Urinary bladder (tissue), 4 donors: Measurements from ENCODE around the gene CCDC43. TPM values are rescaled to one million over a fixed set of nuclear protein-coding genes. Genes with fewer than 3 reads are reported as not detected.
"Not testable (repeated sequence)": the region's sequence is repeated elsewhere in the genome, so short reads cannot be mapped to it uniquely, and the experiment has no call there.

Source experiments
- DNase-seq: peaks from one replicate; pipeline ENCODE4 v3.0.0-alpha.2; 2015; ENCODE audit errors: extremely low spot score
- H3K27ac ChIP-seq: one replicate; pipeline ENCODE4 v1.5.1; 2013; ENCODE audit warnings: low read depth, mild to moderate bottlenecking, moderate library complexity
- H3K36me3 ChIP-seq: one replicate; pipeline ENCODE4 v1.6.1; 2013; ENCODE audit warnings: mild to moderate bottlenecking, moderate library complexity; ENCODE audit not compliant: insufficient read depth
- H3K4me1 ChIP-seq: one replicate; pipeline ENCODE4 v1.6.1; 2013; ENCODE audit warnings: mild to moderate bottlenecking, moderate library complexity; ENCODE audit not compliant: insufficient read depth
- H3K4me3 ChIP-seq: one replicate; pipeline ENCODE4 v1.5.1; 2013; ENCODE audit warnings: low read depth, low read length
- WGBS: extraction: QIAGEN DNeasy Blood & Tissue Kit; methylation state at CpG from one replicate; pipeline ENCODE4 v1.1.7; 2013; 5-methylcytosine and 5-hydroxymethylcytosine counted together
- polyA plus RNA-seq: library from polyadenylated mRNA; stranded (reverse); fragments of 200-250 nt; gene quantifications from one replicate; pipeline ENCODE4 v1.2.3, GENCODE V29; 2013
- total RNA-seq: library from RNA; depleted of rRNA; stranded (reverse); fragments of >200 nt; gene quantifications from one replicate; pipeline ENCODE4 v1.2.3, GENCODE V29; 2014
- donor health status: healthy with polysubstance abuse.
- donor health status: healthy.

Gene CCDC43
- total and polyA plus RNA-seq, 2 donors, result 10.8 to 27.4 TPM

DNA sequence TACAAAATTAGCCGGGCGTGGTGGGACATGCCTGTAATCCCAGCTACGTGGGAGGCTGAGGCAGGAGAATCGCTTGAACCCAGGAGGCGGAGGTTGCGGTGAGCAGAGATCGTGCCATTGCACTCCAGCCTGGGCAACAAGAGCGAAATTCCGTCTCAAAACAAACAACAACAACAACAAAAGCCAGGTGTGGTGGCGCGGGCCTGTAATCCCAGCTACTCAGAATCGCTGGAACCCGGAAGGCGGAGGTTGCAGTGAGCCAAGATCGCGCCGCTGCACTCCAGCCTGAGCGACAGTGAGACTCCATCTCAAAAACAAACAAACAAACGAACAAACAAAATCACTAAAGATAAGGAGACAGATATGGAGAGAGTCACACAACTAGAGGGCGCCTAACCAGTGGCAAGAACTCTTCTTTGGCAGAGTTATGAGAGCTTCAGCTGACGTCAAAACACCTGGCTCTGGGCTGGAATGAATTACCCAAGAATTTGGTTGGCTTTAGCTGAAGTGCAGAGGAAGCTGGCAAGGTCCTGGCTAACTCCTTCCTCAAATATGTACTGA lies 1.2 kb upstream of the CCDC43 start:
- H3K36me3 ChIP-seq, DNase-seq, H3K27ac ChIP-seq, H3K4me1 ChIP-seq, H3K4me3 ChIP-seq: not testable (repeated sequence)
- 85% methylated on average over 21 of the region's 21 CpGs for WGBS

DNA sequence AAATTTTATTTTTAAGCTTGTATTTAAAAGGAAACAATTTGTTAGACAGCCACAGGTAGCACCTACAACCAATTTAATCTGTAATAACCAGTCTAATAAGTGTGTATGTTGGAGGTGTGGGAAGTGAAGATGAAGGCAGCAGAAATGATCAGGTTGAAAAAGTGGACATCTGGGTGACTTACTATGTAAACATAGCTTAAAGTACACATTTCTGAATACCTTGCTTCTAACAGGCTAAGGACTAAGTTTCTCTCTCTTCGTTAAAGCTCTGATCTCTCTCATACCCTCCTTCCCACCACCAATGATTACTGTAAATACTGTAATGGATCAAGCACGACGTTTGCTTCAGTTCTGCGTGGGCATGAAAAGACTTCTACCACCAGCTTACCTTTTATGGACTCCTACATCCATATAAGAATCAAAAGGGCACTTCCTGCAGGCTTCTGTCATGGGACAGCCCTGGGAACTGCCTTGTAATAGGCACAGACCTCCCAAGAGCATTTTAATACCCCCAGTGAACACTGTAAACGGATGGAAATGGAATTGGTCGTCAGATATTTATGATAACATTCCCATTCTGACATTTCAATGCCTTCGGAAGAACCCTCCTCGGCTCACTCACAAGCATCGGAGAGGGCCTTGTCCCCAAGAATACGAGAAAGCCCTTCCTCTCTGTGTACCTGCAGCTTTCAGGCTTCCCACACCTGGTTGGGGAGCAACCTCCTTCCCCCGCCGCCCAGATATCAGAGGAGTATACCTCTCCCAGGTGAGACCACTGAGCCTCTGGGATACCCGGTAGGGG lies 700 bp downstream of the CCDC43 start:
- H3K36me3 ChIP-seq, result peaks cover 2% of the 10 kb centered on the region
- no peak for DNase-seq
- H3K4me1 ChIP-seq, result peaks cover 4% of the 10 kb centered on the region
- H3K27ac ChIP-seq, result no peak overlapping the region
- WGBS, result 2% methylated on average over 13 of the region's 13 CpGs
- peak overlapping the region; percentile 75 for H3K4me3 ChIP-seq

GRCh38 chr17:44688200-44688599 lies 1.4 kb downstream of the CCDC43 start:
- DNase-seq, result no peak
- Histone ChIP-seq H3K4me3 (no peak overlapping the region), H3K36me3 (peaks cover 2% of the 10 kb centered on the region), H3K27ac (no peak overlapping the region), H3K4me1 (peaks cover 4% of the 10 kb centered on the region)
- 86% methylated on average over 2 of the region's 2 CpGs for WGBS

DNA sequence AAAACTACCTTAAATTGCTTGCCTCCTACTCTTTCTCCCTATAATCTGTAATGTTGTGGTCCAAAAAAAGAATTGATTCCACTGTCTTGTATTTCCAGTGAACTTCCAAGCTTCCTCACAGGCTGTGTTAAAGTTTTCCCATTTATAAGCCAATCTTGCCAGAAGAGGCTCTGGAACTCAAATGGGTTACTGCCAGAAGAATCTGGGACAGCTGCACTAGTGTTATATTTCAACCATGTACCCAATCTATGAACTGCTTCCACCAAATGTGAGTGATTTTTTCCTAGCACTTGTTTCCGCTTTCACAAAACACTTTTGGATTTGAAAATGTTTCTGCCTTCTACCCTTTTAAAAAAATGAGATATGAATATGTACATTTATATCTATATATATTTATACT lies 1.8 kb downstream of the CCDC43 start:
- Histone ChIP-seq H3K36me3 (peaks cover 2% of the 10 kb centered on the region), H3K27ac (no peak overlapping the region), H3K4me3 (no peak overlapping the region), H3K4me1 (peaks cover 4% of the 10 kb centered on the region)
- WGBS, result 81% methylated on average over 1 of the region's 1 CpG
- no peak for DNase-seq

- H3K4me3 ChIP-seq, H3K27ac ChIP-seq, DNase-seq, H3K36me3 ChIP-seq, H3K4me1 ChIP-seq: not testable (repeated sequence)
- WGBS, result 88% methylated on average over 4 of the region's 4 CpGs
These were observed 6.3 kb downstream of the CCDC43 start for GRCh38 chr17:44683303-44683702.

- Histone ChIP-seq H3K4me1 (no peaks in the 10 kb centered on the region), H3K36me3 (no peaks in the 10 kb centered on the region), H3K4me3 (no peak overlapping the region), H3K27ac (no peak overlapping the region)
- DNase-seq, result no peak
- 39% methylated on average over 2 of the region's 2 CpGs for WGBS
These were observed 12.4 kb downstream of the CCDC43 start for GRCh38 chr17:44677136-44677535.

GRCh38 chr17:44673893-44674292 lies 15.7 kb downstream of the CCDC43 start:
- DNase-seq, result no peak
- Histone ChIP-seq H3K4me1 (no peaks in the 10 kb centered on the region), H3K4me3 (no peak overlapping the region), H3K36me3 (no peaks in the 10 kb centered on the region), H3K27ac (no peak overlapping the region)
- WGBS, result 63% methylated on average over 2 of the region's 2 CpGs

- DNase-seq, result no peak
- no peaks in the 10 kb centered on the region for H3K4me1 ChIP-seq
- H3K4me3 ChIP-seq, result no peak overlapping the region
- H3K27ac ChIP-seq, result no peak overlapping the region
- no peaks in the 10 kb centered on the region for H3K36me3 ChIP-seq
These were observed 17.0 kb downstream of the CCDC43 start for GRCh38 chr17:44672479-44673093.

DNA sequence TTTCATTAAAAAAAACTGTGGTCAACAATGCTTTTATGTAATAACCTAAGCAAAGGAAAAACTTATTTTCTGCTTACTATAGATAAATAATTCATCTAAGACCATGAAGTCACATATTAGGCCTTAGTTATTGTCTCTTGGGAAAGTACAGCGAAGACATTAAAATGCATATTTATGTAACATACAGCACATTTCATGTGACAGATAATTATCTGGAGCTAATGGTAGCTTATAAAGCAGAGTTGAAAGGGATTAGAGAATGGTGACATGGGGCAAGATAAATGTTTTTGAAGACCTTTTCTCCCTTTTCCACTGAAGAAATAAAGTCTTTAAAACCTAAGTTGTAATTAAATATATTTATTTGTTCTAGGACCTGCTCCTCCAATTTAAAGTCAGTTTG lies 23.6 kb downstream of the CCDC43 start:
- Histone ChIP-seq H3K4me1 (no peaks in the 10 kb centered on the region), H3K36me3 (no peaks in the 10 kb centered on the region), H3K4me3 (no peak overlapping the region), H3K27ac (no peak overlapping the region)
- DNase-seq, result no peak
- WGBS, result 87% methylated on average over 1 of the region's 1 CpG

DNA sequence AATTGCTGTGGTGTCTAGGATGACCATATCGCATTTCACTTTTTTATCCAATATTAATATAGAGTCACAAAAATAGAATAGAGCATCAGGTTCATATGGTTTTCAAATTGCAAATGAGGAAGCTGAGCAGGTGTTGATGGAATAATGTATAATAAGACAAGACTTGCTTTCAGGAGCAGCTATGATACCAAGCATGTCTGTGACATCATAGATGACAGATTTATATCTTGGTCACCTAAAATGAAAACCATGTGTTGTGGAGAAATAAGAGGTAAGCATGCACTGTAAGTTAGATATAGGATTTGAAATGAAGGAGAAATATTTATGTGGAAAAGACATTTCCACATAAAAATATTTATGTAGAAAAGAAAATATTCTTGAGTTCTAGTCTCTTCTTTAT lies 24.7 kb downstream of the CCDC43 start:
- no peaks in the 10 kb centered on the region for H3K36me3 ChIP-seq
- no peak overlapping the region for H3K27ac ChIP-seq
- DNase-seq, result no peak
- WGBS, result 95% methylated on average over 1 of the region's 1 CpG
- no peaks in the 10 kb centered on the region for H3K4me1 ChIP-seq
- no peak overlapping the region for H3K4me3 ChIP-seq

- Histone ChIP-seq H3K27ac (no peak overlapping the region), H3K4me1 (no peaks in the 10 kb centered on the region), H3K36me3 (no peaks in the 10 kb centered on the region), H3K4me3 (no peak overlapping the region)
- 79% methylated on average over 1 of the region's 1 CpG for WGBS
- no peak for DNase-seq
These were observed 26.5 kb downstream of the CCDC43 start for GRCh38 chr17:44663095-44663494.

GRCh38 chr17:44661835-44662234 lies 27.7 kb downstream of the CCDC43 start:
- Histone ChIP-seq H3K4me3 (no peak overlapping the region), H3K4me1 (no peaks in the 10 kb centered on the region), H3K36me3 (no peaks in the 10 kb centered on the region), H3K27ac (no peak overlapping the region)
- WGBS, result 87% methylated on average over 2 of the region's 2 CpGs
- DNase-seq, result no peak

- Histone ChIP-seq H3K4me1 (no peaks in the 10 kb centered on the region), H3K36me3 (no peaks in the 10 kb centered on the region), H3K4me3 (peak within 1 kb of the TSS; percentile 33), H3K27ac (no peak within 1 kb of the TSS)
- DNase-seq, result no peak
- 7% methylated on average over 57 of the region's 57 CpGs for whole genome bisulfite sequencing
These were observed 33.4 kb downstream of the CCDC43 start, which contains the start of gene MEIOC for GRCh38 chr17:44655983-44656710. Gene MEIOC (plus strand): TSS chr17:44656468. CDS start chr17:44656614, 146 bp downstream.
